ENCODE measurements around the gene CARS2.

DNA sequence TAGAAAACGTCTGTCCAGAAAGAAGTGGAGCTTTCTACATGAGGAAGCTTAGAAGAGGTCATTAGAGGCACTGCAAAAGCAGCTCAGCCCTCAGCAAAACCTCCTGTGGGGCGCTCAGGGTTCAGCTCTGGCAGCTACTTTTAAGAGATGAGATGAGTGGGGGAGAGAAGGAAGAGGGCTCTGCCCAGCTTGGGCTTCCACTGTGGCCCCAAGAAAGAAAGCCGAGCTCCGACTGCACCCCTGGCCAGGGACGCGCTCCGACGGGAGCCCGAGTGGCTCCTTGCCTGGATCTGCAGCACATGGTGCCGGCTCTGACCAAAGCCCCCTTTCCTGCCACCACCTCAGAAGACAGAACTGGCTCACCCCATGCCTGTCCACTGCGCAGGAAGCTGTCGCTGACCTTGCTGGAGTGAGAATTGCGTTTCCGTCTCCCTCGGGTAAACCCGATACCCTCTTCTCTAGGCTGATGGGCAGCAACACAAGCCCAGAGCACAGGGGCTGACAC is 54.1 kb downstream of the CARS2 start:
- TF ChIP-seq POLR2AphosphoS5 (IDR thresholded peaks at IDR 0.05; ENCODE audit: low read depth, low read length) (no peak), POLR2A (IDR thresholded peaks at IDR 0.05; ENCODE audit: low read depth, low read length) (no peak), TAF1 (IDR thresholded peaks at IDR 0.05; ENCODE audit: low read depth, low read length) (no peak), SPI1 (IDR thresholded peaks at IDR 0.05; ENCODE audit: low read depth, low read length) (no peak), PAX5 (IDR thresholded peaks at IDR 0.05; ENCODE audit: insufficient read depth, low read length, severe bottlenecking) (no peak)

Measured in GM12891 (cell line).